Endothelial cell (in vitro differentiated cells): ENCODE data around the gene MAP2K5. TPM values are rescaled to one million over a fixed set of nuclear protein-coding genes. Genes with fewer than 3 reads are reported as not detected.

Experiments
- DNase-seq: peaks from one replicate; pipeline ENCODE4 v3.0.0; 2021; ENCODE audit warnings: low spot score
- H3K27ac Mint-ChIP-seq: one replicate; pipeline ENCODE4 v1.8.0; 2021; ENCODE audit warnings: mixed read lengths, inconsistent platforms; ENCODE audit not compliant: unreplicated experiment
- H3K27me3 Mint-ChIP-seq: one replicate; pipeline ENCODE4 v1.8.0; 2021; ENCODE audit warnings: mild to moderate bottlenecking, moderate library complexity, mixed read lengths, inconsistent platforms; ENCODE audit not compliant: unreplicated experiment
- H3K36me3 Mint-ChIP-seq: one replicate; pipeline ENCODE4 v1.8.0; 2021; ENCODE audit warnings: mild to moderate bottlenecking, low read depth, mixed read lengths, inconsistent platforms; ENCODE audit not compliant: unreplicated experiment
- H3K4me1 Mint-ChIP-seq: one replicate; pipeline ENCODE4 v1.8.0; 2021; ENCODE audit warnings: mild to moderate bottlenecking, mixed read lengths, inconsistent platforms; ENCODE audit not compliant: unreplicated experiment
- H3K4me3 Mint-ChIP-seq: one replicate; pipeline ENCODE4 v1.8.0; 2021; ENCODE audit warnings: mild to moderate bottlenecking, mixed read lengths, inconsistent platforms; ENCODE audit not compliant: unreplicated experiment
- H3K9me3 Mint-ChIP-seq: one replicate; pipeline ENCODE4 v1.8.0; 2021; ENCODE audit warnings: mixed read lengths, inconsistent platforms; ENCODE audit not compliant: unreplicated experiment
- total RNA-seq: library from RNA; stranded (reverse); fragmentation: NEBNext Ultra II Directional; extraction: Animal tissue kit (Norgen Biotek cat#: 25700); gene quantifications from one replicate; pipeline ENCODE4 v1.2.1, GENCODE V29; 2021; ENCODE audit not compliant: unreplicated experiment
- TF ChIP-seq, protein P1 (sequence below): fragments of 200-600 bp; sonication (generic); IDR thresholded peaks from one replicate; pipeline ENCODE4 v1.5.0; 2021; ENCODE audit warnings: antibody characterized with exemption; ENCODE audit not compliant: unreplicated experiment

Gene MAP2K5
- total RNA-seq, 1 donor from 2014 or later = 22.2 TPM

- no peak for DNase-seq
- TF ChIP-seq, protein P1, sequence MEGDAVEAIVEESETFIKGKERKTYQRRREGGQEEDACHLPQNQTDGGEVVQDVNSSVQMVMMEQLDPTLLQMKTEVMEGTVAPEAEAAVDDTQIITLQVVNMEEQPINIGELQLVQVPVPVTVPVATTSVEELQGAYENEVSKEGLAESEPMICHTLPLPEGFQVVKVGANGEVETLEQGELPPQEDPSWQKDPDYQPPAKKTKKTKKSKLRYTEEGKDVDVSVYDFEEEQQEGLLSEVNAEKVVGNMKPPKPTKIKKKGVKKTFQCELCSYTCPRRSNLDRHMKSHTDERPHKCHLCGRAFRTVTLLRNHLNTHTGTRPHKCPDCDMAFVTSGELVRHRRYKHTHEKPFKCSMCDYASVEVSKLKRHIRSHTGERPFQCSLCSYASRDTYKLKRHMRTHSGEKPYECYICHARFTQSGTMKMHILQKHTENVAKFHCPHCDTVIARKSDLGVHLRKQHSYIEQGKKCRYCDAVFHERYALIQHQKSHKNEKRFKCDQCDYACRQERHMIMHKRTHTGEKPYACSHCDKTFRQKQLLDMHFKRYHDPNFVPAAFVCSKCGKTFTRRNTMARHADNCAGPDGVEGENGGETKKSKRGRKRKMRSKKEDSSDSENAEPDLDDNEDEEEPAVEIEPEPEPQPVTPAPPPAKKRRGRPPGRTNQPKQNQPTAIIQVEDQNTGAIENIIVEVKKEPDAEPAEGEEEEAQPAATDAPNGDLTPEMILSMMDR = no peak
- Mint-ChIP-seq H3K4me3 (peak overlapping the region; percentile 39), H3K27me3 (peaks cover 39% of the 10 kb centered on the region), H3K9me3 (no peaks in the 10 kb centered on the region), H3K27ac (peak overlapping the region; percentile 6), H3K36me3 (peaks cover 6% of the 10 kb centered on the region), H3K4me1 (peaks cover 18% of the 10 kb centered on the region)
These were observed 281.9 kb downstream of the MAP2K5 start for GRCh38 chr15:67824197-67824968.

- no peaks in the 10 kb centered on the region for H3K9me3 Mint-ChIP-seq
- no peak within 1 kb of the TSS for H3K27ac Mint-ChIP-seq
- peaks cover 6% of the 10 kb centered on the region for H3K36me3 Mint-ChIP-seq
- TF ChIP-seq, protein P1 = no peak
- H3K4me1 Mint-ChIP-seq = peaks cover 21% of the 10 kb centered on the region
- H3K27me3 Mint-ChIP-seq = peaks cover 36% of the 10 kb centered on the region
- peak; percentile 50 for DNase-seq
- no peak within 1 kb of the TSS for H3K4me3 Mint-ChIP-seq
These were observed 282.7 kb downstream of the MAP2K5 start, which contains the start of gene SKOR1 for GRCh38 chr15:67824976-67825880. TSS of gene SKOR1 (plus strand) at chr15:67825509. CDS start at chr15:67825603, 94 bp downstream.

- TF ChIP-seq, protein P1 = no peak
- Mint-ChIP-seq H3K27ac (no peak overlapping the region), H3K4me3 (no peak overlapping the region), H3K4me1 (peaks cover 30% of the 10 kb centered on the region), H3K36me3 (peaks cover 6% of the 10 kb centered on the region), H3K9me3 (no peaks in the 10 kb centered on the region), H3K27me3 (peaks cover 38% of the 10 kb centered on the region)
- no peak for DNase-seq
These were observed 283.6 kb downstream of the MAP2K5 start for GRCh38 chr15:67825881-67826716.

DNA sequence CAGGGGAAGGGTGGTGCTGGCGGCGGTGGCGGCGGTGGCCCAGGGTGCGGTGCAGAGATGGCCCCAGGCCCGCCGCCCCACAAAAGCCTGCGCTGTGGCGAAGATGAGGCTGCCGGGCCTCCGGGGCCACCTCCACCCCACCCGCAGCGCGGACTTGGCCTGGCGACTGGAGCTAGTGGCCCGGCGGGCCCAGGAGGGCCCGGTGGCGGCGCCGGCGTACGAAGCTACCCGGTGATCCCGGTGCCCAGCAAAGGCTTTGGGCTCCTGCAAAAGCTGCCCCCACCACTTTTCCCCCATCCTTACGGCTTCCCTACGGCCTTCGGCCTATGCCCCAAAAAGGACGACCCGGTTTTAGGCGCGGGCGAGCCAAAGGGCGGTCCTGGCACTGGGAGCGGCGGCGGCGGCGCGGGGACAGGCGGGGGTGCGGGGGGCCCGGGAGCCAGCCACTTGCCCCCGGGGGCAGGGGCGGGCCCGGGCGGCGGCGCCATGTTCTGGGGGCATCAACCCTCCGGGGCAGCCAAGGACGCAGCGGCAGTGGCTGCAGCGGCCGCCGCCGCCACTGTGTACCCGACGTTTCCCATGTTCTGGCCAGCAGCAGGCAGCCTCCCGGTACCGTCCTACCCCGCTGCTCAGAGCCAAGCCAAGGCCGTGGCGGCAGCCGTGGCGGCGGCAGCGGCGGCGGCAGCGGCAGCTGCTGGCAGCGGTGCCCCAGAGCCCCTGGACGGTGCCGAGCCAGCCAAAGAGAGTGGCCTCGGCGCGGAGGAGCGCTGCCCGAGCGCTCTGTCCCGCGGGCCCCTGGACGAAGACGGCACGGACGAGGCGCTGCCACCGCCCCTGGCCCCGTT, 284.4 kb downstream of the MAP2K5 start:
- no peak for DNase-seq
- TF ChIP-seq, protein P1 = no peak
- H3K9me3 Mint-ChIP-seq = no peaks in the 10 kb centered on the region
- H3K27me3 Mint-ChIP-seq = peaks cover 33% of the 10 kb centered on the region
- H3K36me3 Mint-ChIP-seq = peaks cover 6% of the 10 kb centered on the region
- no peak overlapping the region for H3K27ac Mint-ChIP-seq
- H3K4me3 Mint-ChIP-seq = no peak overlapping the region
- peaks cover 29% of the 10 kb centered on the region for H3K4me1 Mint-ChIP-seq
